Uterus (tissue), 4 donors: ENCODE results near the gene TYW1. TPM values are rescaled to one million over a fixed set of nuclear protein-coding genes. Genes with fewer than 3 reads are reported as not detected.
"Not testable (repeated sequence)": the region's sequence is repeated elsewhere in the genome, so short reads cannot be mapped to it uniquely, and the experiment has no call there.

Experiments
- DNase-seq, 2 donors: peaks; one replicate each; pipeline ENCODE4 v3.0.0-alpha.2; 2019 to 2020
- H3K27ac ChIP-seq, 2 donors: fragments of 200-600 bp; sonication (generic); 1 replicate in 1 of 2; 2 replicates in 1 of 2; pipeline ENCODE4 v1.5.1; 2016 to 2018
- H3K27me3 ChIP-seq, 2 donors: fragments of 200-600 bp; sonication (generic); one replicate each; pipeline ENCODE4 v1.5.1; 2018 to 2019; ENCODE audit warnings: control low read depth in 1 of 2
- H3K36me3 ChIP-seq, 2 donors: fragments of 200-600 bp; sonication (generic); one replicate each; pipeline ENCODE4 v1.5.1; 2019; ENCODE audit warnings: control low read depth in 1 of 2
- H3K4me1 ChIP-seq, 2 donors: fragments of 200-600 bp; sonication (generic); one replicate each; pipeline ENCODE4 v1.5.1; 2018 to 2019; ENCODE audit warnings: control low read depth in 1 of 2
- H3K4me3 ChIP-seq, 2 donors: fragments of 200-600 bp; sonication (generic); 1 replicate in 1 of 2; 2 replicates in 1 of 2; pipeline ENCODE4 v1.5.1; 2018 to 2019; ENCODE audit warnings: mild to moderate bottlenecking in 1 of 2
- H3K9me3 ChIP-seq, 2 donors: fragments of 200-600 bp; sonication (generic); one replicate each; pipeline ENCODE4 v1.5.1; 2019; ENCODE audit warnings: control low read depth in 1 of 2
- CTCF ChIP-seq, 4 experiments: fragments of 200-600 bp in 2 of 4; fragments of 450-650 bp in 2 of 4; sonication (generic) in 2 of 4; IDR thresholded peaks; one replicate each; pipeline ENCODE4 v1.5.1; 2016 to 2019; ENCODE audit warnings: antibody characterized with exemption in 4 of 4, mild to moderate bottlenecking in 2 of 4, moderate library complexity in 1 of 4
- POLR2A ChIP-seq, 2 donors: fragments of 450-650 bp; IDR thresholded peaks; one replicate each; pipeline ENCODE4 v1.6.1; 2016; ENCODE audit warnings: antibody characterized with exemption in 2 of 2, mild to moderate bottlenecking in 1 of 2, moderate library complexity in 1 of 2
- intact Hi-C: fragments of 100-400 bp; cut with DNase I; formaldehyde crosslinking; loops from one replicate; pipeline ENCODE4 v1.15.1; 2023; ENCODE audit warnings: low total_unique reads
- total RNA-seq, 4 donors: library from RNA; depleted of rRNA in 3 of 4; stranded (reverse); fragments of >200 nt in 3 of 4; gene quantifications; one replicate each; pipeline versions ENCODE4 v1.1.0 to v1.2.4, GENCODE V29; 2014 to 2023
- donor health status: DM: yes; HTN: yes; CAD: no.

The TYW1 gene
- total RNA-seq, 4 donors from 2014 or later = 28.1 to 57.9 (median 36.4) TPM

DNA sequence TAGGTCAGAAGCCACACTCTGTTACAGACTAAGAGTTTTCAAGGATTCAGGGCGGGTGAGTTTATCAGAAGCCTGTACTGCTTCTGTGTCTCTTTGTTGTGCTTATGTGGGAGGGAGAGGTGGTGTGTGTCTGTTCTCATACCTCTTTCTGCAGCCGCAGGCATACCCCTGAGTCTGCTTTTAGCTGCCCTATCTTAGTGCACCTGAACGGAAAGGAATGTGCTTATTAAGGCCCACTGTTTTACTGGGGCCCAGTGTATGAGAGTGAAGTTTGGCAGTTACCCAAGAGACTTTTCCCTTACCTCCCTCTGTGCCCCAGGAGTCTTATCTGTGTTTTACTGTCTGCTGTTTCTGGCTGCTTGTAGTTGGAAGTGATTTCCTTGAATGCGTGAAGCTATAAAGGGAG is 104.3 kb downstream of the TYW1 start:
- intact Hi-C loops = no loop called here
- no peaks in the 10 kb centered on the region for H3K9me3 ChIP-seq
- H3K4me1 ChIP-seq = no peaks in the 10 kb centered on the region
- H3K36me3 ChIP-seq = no peaks in the 10 kb centered on the region
- no peak overlapping the region for H3K4me3 ChIP-seq
- TF ChIP-seq POLR2A (IDR thresholded peaks at IDR 0.05) = no peak
- no peak for TF ChIP-seq CTCF (IDR thresholded peaks at IDR 0.05)
- DNase-seq = no peak
- H3K27ac ChIP-seq = no peak overlapping the region
- H3K27me3 ChIP-seq = no peaks in the 10 kb centered on the region

- H3K27ac ChIP-seq, DNase-seq, H3K4me3 ChIP-seq, intact Hi-C loops, H3K27me3 ChIP-seq, H3K9me3 ChIP-seq, H3K36me3 ChIP-seq, H3K4me1 ChIP-seq: not testable (repeated sequence)
Observed at GRCh38 chr7:67104937-67105336, 108.3 kb downstream of the TYW1 start.

DNA sequence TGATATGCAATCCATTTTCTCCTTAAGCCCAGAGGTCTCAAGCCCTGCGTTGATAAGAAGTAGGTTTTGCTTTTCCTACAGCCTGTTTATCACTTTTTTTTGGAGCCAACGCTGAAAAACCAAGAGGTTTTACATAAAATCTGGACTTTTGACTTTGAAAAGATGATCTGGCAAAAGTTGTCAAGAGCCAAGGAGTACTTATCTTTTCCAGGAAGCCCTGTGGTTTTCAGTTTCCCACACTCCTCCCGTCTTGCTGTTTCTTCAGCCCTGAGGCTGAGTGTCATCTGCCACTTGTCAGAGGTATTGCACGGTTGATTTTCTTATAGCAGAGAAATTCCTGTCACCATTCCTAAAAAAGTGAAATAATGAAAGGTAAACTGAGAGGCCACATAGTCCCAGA is 108.7 kb downstream of the TYW1 start:
- H3K9me3 ChIP-seq = no peaks in the 10 kb centered on the region
- intact Hi-C loops = no loop called here

GRCh38 chr7:67106255-67106654 is 109.6 kb downstream of the TYW1 start:
- intact Hi-C loops, H3K9me3 ChIP-seq, H3K4me3 ChIP-seq, DNase-seq, H3K36me3 ChIP-seq, H3K27me3 ChIP-seq, H3K27ac ChIP-seq, H3K4me1 ChIP-seq: not testable (repeated sequence)

More for the DNA sequence above, 108.7 kb downstream of the TYW1 start:
- no peak overlapping the region for H3K27ac ChIP-seq
- TF ChIP-seq POLR2A (IDR thresholded peaks at IDR 0.05) = no peak
- no peak for TF ChIP-seq CTCF (IDR thresholded peaks at IDR 0.05)
- H3K36me3 ChIP-seq = no peaks in the 10 kb centered on the region
- no peaks in the 10 kb centered on the region for H3K4me1 ChIP-seq
- no peaks in the 10 kb centered on the region for H3K27me3 ChIP-seq
- H3K4me3 ChIP-seq = no peak overlapping the region
- DNase-seq = no peak

- H3K9me3 ChIP-seq, intact Hi-C loops, H3K27me3 ChIP-seq, H3K27ac ChIP-seq, H3K36me3 ChIP-seq, DNase-seq, H3K4me3 ChIP-seq, H3K4me1 ChIP-seq: not testable (repeated sequence)
Observed at GRCh38 chr7:67111342-67111741, 114.7 kb downstream of the TYW1 start.

- DNase-seq, H3K27ac ChIP-seq, H3K9me3 ChIP-seq, H3K4me3 ChIP-seq, intact Hi-C loops, H3K4me1 ChIP-seq, H3K36me3 ChIP-seq, H3K27me3 ChIP-seq: not testable (repeated sequence)
Observed at GRCh38 chr7:67114483-67115246, 118.0 kb downstream of the TYW1 start.

DNA sequence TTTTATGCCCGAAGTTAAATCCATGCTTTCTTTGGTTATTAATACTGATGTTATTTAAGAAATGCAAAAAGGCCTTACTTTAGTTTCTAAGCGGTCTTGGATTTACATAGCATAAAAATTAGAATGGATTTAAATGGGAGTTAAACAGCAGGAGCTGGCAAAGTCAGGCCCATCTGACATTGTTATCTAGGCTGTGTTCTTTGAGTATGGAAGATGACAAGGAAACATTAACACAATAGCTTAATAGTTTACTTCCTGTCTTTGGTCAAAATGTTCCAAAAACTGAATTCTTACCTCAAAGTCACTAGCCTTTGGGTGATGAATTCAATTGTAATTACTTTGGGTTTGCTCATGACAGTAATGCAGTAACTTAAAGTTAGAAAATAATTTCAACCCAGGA is 123.9 kb downstream of the TYW1 start:
- DNase-seq, H3K36me3 ChIP-seq, H3K9me3 ChIP-seq, H3K27me3 ChIP-seq, H3K27ac ChIP-seq, H3K4me1 ChIP-seq, H3K4me3 ChIP-seq, intact Hi-C loops: not testable (repeated sequence)

GRCh38 chr7:67128257-67128656 is 131.6 kb downstream of the TYW1 start:
- H3K27me3 ChIP-seq, H3K27ac ChIP-seq, intact Hi-C loops, DNase-seq, H3K9me3 ChIP-seq, H3K4me3 ChIP-seq, H3K4me1 ChIP-seq, H3K36me3 ChIP-seq: not testable (repeated sequence)

DNA sequence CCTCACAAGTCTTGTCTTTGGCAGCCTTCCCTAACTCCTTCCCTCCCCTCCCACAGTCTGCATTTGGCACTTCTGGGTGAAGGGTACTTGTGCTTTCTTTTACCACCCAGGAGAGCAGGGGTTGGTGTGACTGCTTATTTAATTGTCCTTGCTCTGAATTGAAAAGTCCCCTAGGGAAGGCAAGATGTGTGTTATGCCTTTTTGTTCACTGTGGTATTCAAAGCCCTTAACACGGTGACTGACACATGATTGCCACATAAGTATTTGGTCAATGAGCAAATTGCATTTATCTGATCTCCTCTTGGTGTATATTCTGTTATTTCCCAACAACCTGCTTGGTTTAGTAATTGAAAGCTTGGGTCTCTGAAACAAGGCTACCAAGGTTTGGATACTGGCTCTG is 134.1 kb downstream of the TYW1 start:
- DNase-seq, H3K9me3 ChIP-seq, H3K4me1 ChIP-seq, H3K36me3 ChIP-seq, intact Hi-C loops, H3K4me3 ChIP-seq, H3K27ac ChIP-seq, H3K27me3 ChIP-seq: not testable (repeated sequence)

DNA sequence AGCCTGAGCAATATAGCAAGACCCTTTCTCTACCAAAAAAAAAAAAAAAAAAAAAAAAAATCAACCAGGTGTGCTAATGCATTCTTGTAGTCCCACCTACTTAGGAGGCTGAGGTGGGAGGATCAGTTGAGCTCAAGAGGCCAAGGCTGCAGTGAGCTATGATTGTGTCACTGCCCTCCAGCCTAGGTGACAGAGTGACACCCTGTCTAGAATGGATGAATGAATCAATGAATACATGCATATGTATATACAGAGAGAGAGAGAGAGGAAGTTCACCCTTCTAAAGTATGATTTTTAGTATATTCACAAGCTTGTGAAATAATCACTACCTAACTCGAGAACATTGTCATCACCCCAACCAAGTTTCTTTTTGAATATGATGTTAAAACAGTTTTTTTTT is 138.3 kb downstream of the TYW1 start:
- H3K4me1 ChIP-seq, H3K27me3 ChIP-seq, intact Hi-C loops, H3K36me3 ChIP-seq, H3K27ac ChIP-seq, H3K4me3 ChIP-seq, DNase-seq, H3K9me3 ChIP-seq: not testable (repeated sequence)

DNA sequence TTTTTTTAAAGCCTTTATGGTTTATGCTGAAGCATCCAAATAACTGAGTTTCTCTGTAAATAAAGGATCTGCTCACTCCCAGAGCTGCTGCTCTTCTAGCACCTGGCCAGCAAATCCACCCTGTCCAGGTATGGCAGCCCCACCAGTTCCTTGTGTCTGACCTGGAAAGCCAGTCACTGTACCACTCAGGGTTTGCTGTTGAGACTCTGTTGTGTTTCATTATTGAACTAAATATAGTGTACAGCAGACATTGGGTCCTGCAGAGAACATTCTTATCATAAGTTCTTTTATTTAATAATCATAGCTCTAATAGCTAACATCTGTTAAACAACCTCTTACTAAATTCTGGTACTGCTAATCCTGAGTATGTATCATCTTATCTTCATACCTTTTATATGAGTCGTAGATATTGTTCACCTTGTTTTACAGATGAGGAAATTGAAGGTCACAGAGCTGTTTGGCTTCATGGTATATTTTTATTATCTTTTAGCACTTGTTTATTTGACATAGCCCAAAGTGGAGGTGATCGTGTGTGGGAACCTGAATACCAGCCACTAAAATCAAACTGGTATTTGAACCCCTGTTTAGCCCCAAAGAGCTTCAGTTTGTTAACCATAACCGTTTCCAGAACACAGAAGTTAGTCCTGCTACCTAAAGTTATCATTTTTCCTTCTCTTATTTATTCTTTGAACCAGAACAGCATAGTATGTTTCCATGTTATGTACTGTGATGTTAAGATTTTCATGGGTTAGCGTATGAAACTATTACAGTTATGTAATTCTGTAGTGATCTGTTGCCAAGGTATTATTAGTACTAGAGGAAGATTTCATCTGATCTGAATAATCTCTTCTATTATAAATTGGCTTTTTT is 139.2 kb downstream of the TYW1 start:
- H3K4me1 ChIP-seq, DNase-seq, H3K4me3 ChIP-seq, intact Hi-C loops, H3K9me3 ChIP-seq, H3K36me3 ChIP-seq, H3K27ac ChIP-seq, H3K27me3 ChIP-seq: not testable (repeated sequence)
